Posterior cingulate gyrus (tissue), 11 donors: ENCODE data around the gene DBN1.

Experiments used
- DNase-seq, 10 donors: peaks; one replicate each; pipeline versions ENCODE4 v3.0.0 to v3.0.0-alpha.2; 2020 to 2021; ENCODE audit warnings: mixed read lengths in 3 of 10
- intact Hi-C: fragments of 100-400 bp; cut with DNase I; formaldehyde crosslinking; loops from one replicate; pipeline ENCODE4 v1.15.1; 2023

Gene DBN1

DNA sequence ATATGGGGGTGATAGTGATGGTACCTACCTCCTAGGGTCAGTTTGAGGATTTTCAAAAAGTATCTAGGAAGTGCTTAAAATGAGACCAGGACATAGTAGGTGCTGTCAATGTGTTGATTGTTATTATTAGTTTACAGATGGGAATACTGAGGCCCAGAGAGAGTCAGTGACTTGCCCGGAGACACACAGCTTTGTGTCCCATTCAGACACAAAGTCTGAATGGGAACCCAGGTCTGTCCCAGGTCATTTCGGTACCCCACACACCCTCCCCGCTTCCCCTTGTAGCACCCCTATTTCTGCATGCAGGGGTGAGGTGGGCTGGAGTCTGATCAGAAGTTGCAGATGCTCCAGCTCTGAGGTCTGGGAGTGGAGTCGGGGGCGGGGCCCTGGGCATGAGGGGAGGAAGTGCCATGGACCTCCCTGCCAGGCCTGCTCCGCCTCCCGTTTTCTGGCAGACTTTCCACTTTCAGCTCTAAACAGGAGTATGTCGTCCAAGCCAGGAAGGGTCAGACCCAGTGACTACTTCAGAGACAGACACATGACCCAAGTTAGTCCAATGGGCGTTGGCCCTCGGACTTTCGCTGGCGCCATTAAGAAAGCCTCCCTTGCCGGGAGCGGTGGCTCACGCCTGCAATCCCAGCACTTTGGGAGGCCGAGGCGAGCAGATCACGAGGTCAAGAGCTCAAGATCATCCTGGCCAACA, 3.2 kb upstream of the DBN1 start:
- no peak for DNase-seq
- intact Hi-C loops: no loop called here

DNA sequence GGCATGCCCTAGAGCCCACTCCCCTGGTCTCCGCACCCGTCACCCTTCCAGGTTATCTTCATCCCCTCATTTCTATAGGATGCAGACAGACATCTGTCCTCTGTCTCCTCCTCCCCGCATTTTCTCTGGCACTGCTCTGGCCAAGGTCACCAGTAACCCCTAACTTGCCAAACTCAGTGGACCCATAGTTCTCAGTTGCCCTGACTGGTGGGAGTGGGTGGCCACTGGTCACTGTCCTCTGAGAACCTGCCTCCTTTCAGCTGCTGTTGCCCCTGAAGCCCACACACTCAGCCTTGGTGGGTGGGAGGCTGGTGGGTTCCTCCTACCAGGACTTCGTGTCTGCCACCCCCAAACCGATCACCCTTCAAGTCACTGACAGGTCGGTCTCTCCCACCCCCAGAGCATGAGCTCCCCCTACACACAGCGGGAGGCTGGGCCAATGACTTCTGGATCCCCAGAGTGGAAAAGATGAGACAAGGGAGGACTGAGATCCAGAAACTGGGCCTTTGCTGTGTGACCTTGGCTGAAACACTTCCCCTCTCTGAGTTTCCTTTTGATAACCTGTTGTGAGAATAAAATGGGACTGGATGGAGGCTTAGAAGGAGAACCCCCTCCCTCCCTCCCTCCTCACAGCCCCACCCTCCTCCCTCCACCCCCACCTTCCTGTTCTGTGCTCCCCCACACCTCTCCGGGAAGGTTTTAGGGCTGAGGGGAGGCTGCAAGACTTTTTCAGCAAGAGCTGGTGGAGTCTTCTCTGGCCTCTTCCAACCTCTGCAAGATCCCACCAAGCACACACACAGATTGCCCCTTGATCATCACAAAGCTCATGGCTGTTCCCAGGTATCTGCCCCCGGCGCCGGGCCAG, 2.4 kb upstream of the DBN1 start:
- intact Hi-C loops: no loop called here
- no peak for DNase-seq

DNA sequence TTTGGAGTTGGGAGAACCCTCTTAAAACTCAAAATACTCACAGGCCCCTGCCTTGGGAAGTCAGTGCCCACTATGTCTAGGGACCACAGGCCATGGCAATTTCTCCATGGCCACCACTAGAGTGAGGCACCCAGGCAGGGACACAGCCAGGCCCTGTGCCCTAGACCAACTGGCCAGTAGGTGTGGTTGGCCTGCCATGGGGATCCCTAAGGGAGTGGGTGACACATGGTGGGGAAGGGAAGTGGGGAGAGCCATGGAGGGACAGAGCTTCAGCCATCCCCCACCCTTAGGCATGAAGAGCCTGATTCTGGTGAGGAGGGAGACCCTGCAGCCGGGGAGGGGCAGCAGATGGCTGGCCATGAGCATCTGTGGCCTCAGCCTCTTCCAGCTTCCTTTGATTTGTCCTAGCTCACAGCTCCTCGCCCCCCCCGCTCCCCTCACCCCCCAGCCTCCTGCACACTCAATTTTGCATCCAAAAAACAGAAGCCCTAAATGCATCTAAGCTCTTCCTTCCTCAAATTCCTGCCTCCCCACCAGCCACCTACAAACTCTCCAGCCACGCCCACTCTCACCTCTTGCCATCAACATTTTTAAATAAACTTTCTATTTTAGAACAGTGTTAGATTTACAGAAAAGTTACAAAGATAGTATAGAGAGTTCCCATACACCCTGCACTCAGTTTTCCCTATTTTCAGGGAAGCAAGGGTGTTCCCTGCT, 1.6 kb upstream of the DBN1 start:
- intact Hi-C loops: no loop called here

DNA sequence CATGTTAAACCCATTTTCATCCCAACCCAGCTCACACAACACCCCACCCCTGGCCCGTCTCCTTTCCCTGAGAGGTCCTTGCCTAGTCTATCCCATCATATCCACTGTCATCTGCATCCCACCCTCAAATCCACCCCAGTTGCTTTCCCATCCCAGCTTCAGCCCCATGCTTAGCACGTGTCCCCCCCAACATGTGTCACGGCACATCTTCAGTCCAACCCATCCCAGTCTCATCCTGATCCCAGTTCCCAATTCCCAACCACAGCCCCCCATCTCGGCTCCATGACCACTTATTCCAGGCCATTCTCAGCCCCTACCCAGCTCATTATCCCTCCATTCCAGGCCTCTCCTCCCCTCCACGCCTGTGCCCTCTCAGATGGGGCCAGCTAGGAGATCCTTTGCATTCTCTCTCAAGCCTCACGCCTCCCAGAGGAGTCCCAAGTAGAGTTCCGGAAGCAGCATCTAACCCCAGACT, 605 bp upstream of the DBN1 start:
- no peak for DNase-seq
- intact Hi-C loops: no loop called here

More for the DNA sequence above, 1.6 kb upstream of the DBN1 start:
- no peak for DNase-seq

DNA sequence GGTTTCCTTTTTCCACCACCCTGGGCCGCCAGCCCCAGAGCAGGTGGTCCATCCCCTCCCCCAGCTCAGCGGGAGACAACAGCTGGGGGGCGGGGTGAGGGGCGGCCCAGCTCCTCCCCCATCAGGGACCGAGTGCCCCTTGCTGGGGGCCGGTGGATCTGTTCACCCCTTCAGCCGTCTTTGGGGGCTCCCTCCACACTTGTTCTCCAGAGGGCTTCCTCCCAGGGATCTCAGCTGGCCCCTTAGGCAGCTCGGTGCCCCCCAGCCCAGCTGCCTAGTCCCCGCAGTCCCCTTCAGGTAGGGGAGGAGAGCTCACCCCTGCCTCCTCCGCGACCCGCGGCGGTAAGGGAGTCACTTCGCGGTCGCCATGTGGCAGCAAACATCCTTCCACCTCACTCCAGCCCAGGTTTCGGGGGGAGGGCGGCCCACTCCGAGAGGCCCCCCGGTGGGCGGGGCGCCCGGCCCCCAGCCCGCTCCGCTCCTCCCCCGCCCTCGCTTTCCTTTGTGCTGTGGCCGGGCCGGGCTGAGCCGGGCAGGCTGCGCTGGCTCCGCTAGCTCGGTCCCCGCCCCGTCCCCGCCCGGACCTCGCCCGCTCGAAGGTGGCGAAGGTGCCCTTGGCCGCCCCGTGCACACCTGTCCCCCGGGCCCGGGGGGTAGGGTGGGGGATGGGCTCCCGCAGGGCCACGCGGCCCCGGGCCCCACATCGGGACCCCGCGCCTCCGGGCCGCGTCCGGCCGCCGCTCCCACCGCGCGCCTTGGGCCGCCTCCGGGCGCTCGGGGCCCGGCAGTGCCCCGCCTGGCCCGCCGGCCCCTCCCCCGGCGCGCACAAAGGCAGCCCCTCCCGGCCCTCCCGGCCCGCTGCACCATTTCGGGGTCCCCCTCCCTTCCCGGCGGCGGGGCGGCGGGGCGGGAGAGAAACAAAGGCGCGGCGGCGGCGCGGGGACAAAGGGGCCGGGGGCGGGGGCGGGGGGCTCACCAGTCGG, 683 bp downstream of the DBN1 start:
- intact Hi-C loops: no loop called here
- no peak for DNase-seq

DNA sequence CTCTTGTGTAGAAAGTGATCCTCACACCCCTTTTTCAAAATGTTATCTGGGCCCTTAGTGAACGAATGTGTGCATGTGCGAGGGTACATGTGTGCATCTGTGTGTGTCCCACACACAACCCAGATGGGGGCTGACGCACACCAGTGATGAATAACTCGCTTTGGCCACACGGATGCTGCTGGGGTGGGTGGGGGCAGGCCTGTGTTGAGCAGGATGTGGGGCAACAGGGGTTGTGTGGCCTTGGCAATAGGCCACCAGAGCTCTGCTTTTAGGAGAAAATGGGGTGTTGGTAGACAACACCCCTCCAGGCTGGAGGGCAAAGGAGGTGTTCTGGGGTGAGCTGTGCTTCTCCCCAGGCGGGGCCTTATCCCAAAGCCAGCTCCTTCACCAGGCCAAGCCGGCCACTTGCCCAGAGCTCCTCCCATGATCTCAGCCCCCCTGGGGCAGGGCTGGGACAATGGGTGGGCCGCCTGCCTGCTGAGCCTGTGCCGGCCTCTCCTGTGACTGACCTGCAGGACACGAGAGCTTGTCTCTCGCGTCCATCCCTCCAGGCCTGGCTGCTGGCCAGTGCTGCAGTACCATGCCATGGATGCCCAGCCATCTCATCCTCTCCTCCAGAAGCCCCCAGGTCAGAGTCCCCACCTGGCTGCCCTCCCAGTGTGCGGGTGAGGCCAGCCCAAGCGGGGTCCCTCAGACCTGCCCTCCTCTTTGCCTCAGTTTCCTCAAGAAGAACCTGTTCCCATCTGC, 1.7 kb downstream of the DBN1 start:
- no peak for DNase-seq
- intact Hi-C loops: no loop called here

DNA sequence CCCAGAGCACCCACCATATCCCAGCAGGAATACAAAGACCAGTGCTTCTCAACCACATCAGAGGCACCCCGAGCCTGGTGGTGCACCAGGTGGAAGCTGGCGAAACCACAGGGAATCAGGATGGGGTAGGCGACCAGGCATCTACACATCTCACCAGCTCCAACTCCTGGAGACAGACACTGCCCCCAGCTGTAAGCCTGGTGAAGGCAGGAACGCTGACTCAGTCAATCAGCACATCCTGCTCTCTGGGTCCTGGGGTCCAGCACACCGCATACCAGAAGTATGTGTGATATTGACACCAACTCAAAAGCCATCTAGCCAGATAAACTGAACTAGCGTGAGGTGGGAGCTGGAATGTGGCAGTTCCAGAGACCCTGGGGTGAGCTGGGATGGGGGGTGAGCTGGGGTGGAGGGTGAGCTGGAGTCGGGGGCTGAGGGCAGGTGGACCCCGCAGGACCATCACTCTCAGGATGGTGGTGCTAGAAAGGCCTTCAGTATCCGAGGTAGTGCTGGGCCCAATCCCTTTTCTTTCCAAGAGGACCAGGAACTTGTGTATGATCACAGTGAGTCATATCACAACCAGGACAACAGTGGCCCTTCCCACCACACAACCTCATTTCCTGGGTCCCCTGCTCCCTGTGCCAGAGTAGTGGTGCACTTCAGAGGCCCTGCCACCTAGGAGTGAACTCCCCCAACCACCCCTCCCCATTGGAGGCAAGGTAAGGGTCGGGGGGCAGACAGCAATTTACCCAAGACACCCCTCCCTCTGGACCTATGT, 2.5 kb downstream of the DBN1 start:
- no peak for DNase-seq

DNA sequence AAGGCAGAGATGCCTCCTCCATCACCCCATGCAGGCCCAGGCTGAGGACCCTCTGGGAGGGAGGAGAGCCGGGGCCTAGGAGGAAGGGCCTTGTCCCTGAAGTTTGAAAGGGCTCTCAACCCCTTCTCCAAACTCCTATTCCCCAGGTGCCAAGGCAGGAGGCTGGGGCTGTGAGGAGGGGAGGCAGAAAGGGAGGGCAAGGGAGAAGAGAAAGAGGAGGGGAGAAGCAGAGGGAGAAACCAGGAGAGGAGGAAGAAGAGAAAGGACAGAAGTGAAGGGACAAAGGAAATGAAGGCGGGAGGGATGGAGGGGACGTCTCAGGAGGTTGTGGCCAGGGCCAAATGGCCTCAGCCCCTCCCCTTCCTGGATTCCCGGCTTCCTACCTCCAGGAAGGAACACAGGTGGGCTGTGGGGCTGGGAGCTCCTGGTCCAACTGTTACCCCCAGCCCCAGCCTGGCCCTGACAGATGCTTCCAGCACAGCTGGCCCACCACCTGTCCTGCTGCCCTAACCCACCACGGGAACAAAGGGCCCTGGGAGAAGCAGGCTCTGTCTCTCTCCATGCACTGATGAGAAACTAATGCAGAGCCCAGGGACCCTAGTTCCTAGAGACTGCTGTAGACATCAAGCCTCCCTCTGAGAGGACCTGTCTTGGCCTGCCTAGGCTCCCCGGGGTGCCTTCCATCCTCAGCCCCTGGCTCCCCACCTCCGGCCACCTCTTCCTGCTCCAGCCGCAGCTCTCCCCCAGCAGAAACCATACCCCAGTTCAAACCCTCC, 3.5 kb downstream of the DBN1 start:
- no peak for DNase-seq
- intact Hi-C loops: no loop called here

More for the DNA sequence above, 2.5 kb downstream of the DBN1 start:
- intact Hi-C loops: no loop called here

DNA sequence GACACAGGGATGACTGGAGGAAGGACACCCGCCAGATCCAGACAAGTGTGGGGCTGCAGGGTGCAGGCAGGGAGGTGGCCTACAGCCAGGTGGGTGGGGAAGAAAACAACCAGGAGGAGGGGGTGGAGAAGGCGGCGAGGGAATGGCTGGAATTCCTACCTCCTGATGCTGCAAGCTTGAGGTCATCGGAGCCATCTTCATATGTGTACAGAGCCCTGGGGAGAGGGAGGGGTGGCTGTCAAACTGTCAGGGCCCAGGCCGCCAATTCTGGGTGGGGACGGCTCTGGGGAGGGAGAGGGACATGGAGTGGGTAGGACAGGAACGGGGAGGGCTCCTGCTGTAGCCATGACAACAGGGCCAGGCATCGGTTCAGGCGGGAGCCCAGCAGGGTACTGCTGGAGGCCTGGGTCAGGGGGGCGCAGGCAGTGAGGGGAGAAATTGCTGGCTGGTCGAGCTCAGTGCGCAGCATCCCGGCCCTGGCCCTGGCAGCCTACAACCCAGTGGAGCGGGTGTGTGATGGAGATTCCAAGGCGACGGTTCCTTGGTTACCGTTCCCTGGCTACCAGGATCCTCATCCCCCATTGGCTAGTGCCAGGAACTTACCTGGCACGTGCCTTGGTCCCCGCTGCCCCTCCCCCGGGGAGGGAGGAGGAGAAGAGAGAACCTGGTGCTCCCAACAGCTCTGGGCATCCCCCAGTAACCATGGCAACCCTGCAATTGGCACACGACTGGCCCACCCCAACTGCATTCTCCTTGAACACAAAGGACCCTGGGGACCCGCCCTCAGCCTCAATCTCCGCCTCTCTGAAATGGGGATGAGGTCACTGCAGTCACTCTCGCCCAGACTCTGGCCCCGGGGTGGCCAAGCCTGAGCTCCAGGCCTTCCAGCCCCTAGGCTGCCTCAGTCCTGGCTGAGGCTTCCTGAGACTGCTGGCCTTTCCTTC, 4.5 kb downstream of the DBN1 start:
- intact Hi-C loops: no loop called here
- peak in 7 of 10 donors; percentile 62 to 97 (median 81) for DNase-seq

DNA sequence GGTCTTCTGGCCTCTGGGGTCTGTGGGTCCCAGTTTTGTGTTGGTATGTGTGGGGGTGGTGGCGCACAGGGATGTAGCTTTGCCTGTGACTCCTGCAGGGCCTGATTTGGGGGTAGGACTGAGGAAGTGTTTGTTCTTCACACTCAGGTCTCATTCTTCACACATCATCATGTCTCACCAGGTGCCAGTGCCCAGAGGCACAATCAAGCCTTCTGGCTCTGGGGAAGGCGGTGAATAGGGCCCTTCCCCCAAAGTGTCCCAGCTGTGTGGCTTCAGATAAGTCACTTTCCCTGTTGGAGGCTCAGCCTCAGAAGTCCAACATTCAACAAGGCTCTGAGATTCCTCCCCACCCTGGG, 5.1 kb downstream of the DBN1 start:
- peak in 1 of 10 donors; percentile 50 for DNase-seq
- intact Hi-C loops: no loop called here

DNA sequence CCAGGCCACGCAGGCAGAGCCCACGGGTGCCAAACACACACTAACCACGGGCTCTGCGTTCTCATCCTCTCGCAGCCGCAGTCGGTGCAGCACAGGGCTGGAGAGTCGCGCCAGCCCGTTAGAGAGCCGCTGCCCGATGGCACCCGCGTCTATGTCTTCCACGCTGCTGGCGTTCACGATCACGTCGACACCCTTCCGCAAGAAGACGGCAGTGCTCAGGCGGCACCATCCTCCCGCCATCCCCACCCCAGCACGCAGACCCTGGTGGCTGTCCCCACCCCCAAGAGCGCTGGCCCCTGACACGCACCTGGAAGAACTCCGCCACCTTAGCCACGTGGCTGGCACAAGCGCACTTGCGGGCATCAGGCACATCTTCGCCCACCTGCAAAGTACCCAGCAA, 6.0 kb downstream of the DBN1 start:
- no peak for DNase-seq
- intact Hi-C loops: no loop called here

DNA sequence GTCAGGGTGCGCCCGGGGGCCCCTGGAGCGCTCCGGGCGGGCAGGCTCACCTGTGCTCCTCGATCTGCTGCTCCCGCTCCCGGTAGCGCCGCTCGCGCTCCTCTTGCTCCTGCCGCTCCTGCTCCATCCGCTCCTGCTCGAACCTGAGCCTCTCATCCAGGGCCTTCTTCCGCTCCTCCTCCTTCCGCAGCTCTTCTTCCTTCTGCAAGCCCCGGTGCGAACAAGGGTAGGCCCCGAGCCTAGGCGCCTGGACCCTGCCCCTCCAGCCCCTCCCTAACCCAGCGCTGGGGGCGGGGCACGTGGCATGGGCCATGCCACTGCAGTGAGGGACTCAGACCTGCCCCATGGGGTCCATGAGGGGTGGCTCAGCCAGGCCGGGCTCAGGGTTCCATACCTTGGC, 6.6 kb downstream of the DBN1 start:
- no peak for DNase-seq
- intact Hi-C loops: no loop called here

DNA sequence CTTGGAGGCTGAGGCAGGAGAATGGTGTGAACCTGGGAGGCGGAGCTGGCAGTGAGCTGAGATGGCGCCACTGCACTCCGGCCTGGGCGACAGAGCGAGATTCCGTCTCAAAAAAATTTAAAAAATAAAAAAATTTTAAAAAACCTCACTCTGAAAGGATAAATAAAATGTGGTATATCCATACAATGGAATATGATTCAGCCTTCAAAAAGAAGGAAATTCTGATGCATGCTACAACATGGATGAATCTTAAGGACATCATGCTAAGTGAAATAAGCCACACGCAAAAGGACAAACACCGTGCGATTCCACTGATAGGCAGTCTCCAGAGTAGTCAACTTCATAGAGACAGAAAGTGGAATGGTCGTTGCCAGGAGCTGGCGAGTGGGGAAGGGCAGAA, 8.4 kb downstream of the DBN1 start:
- no peak for DNase-seq
- intact Hi-C loops: no loop called here

DNA sequence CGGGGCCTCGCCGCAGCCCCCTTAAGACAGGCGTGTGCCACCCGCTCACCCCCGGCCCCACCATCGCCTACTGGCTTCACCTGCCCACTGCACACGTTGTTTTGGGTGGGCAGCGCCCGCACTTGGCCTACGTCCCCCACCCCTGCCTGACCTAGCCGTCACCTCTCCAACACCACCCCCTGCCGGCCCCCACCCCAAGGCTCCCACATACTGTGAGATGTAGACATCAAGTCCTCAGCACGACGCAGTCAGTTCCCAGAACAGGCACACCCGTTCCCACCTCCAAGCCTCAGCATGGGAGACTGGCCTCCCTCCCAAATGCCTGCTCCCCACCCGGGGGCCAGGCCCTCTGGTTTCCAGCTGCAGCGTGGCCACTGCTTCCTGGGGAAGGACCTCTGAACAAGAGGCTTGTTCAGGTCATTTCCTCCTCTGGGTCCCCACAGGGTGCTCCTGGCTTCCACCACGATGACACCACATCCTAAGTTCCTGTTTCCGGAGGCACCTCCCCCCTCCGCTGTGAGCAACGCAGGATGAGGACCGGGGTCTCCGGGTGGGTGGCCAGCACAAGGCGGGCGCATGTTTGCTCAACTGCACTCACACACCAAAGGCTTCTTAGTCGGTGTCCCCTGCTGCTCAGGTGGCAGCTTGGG, 11.3 kb downstream of the DBN1 start:
- DNase-seq: no peak
- intact Hi-C loops: no loop called here

DNA sequence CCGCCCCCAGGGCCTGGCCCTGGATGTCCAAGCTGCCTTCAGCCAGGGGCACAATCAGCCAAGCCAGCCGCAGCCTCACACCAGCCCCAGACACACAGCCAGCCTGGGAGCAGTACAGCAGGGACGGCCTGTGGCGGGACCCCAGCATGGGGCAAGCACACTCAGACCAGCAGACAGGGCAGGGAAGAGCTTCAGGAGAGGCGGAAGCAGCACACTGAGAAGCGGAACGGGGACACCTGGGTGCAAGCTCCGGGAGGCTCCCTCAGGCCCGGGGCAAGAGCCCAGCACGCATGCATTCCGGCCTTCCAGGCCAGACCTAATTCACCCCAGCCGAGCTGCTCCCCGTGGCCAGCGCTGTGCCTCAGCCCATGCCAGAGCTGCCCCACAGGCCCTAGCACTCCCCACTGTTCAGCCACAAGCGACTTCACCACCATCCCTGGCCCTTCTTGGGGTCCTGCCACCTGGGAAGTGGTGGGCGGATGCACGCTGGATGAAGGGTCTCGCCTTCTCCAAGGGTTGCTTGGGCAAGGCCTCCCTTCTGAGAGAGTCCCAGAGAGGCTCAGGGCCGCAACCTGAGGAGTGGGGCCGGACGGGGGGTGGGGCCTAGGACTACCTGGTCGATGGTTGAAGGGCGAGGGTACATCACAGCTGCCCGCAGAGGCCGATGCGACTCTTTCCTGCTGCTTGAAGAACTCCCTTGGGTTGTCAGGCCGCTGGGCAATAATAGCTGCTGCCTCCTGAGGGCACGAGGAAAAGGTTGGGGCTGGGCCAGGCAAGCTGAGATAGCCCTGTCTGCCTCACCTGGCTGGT, 13.4 kb downstream of the DBN1 start:
- DNase-seq: no peak
- intact Hi-C loops: loop anchor here (10.0 kb wide), 1 partner anchor 145 kb away; the partner anchor contains the start of gene MXD3
